Stomach (tissue), 9 donors: Measurements from ENCODE around the gene ELP4. TPM values are rescaled to one million over a fixed set of nuclear protein-coding genes. Genes with fewer than 3 reads are reported as not detected.

Source experiments
- DNase-seq, 2 donors: peaks; one replicate each; pipeline versions ENCODE4 v3.0.0 to v3.0.0-alpha.2; 2013 to 2019
- H3K27ac ChIP-seq, 5 donors: fragments of 200-600 bp in 4 of 5; sonication (generic) in 4 of 5; one replicate each; pipeline ENCODE4 v1.5.1; 2013 to 2019; ENCODE audit warnings: mild to moderate bottlenecking in 1 of 5, moderate library complexity in 1 of 5
- H3K27me3 ChIP-seq, 3 donors: fragments of 200-600 bp; sonication (generic); one replicate each; pipeline ENCODE4 v1.5.1; 2017 to 2019; ENCODE audit warnings: mixed run types in 1 of 3
- H3K36me3 ChIP-seq, 4 donors: fragments of 200-600 bp; sonication (generic); 1 replicate in 3 of 4; 2 replicates in 1 of 4; pipeline ENCODE4 v1.5.1; 2016 to 2019
- H3K4me1 ChIP-seq, 4 donors: fragments of 200-600 bp; sonication (generic); one replicate each; pipeline ENCODE4 v1.5.1; 2016 to 2019
- H3K4me3 ChIP-seq, 4 donors: fragments of 200-600 bp; sonication (generic) in 3 of 4; one replicate each; pipeline ENCODE4 v1.5.1; 2016 to 2019; ENCODE audit warnings: mild to moderate bottlenecking in 1 of 4
- H3K9me3 ChIP-seq, 4 donors: fragments of 200-600 bp; sonication (generic); one replicate each; pipeline ENCODE4 v1.5.1; 2016 to 2019
- CTCF ChIP-seq, 7 experiments: fragments of 450-650 bp in 4 of 7; fragments of 200-600 bp in 3 of 7; sonication (generic) in 3 of 7; IDR thresholded peaks; one replicate each; pipeline ENCODE4 v1.5.1; 2016 to 2019; ENCODE audit warnings: antibody characterized with exemption in 7 of 7, control low read depth in 2 of 7, mild to moderate bottlenecking in 1 of 7
- EP300 ChIP-seq: sonication (generic); formaldehyde crosslinking; IDR thresholded peaks from one replicate; pipeline ENCODE4 v1.6.1; 2017; ENCODE audit warnings: antibody characterized with exemption
- POLR2A ChIP-seq, 4 donors: fragments of 450-650 bp; IDR thresholded peaks; one replicate each; pipeline ENCODE4 v1.6.1; 2016; ENCODE audit warnings: antibody characterized with exemption in 4 of 4, control low read depth in 2 of 4, mild to moderate bottlenecking in 1 of 4, moderate library complexity in 1 of 4
- POLR2AphosphoS5 ChIP-seq, 3 donors: sonication (generic); formaldehyde crosslinking; IDR thresholded peaks; one replicate each; pipeline ENCODE4 v1.6.1; 2016; ENCODE audit warnings: antibody characterized with exemption in 3 of 3
- WGBS, 5 donors: extraction: QIAGEN DNeasy Blood & Tissue Kit in 3 of 5; methylation state at CpG; one replicate each; pipeline versions ENCODE4 v1.1.5 to v1.1.7; 2013 to 2018; 5-methylcytosine and 5-hydroxymethylcytosine counted together
- intact Hi-C: fragments of 100-400 bp; cut with DNase I; formaldehyde crosslinking; loops from one replicate; pipeline ENCODE4 v1.15.1; 2023; ENCODE audit warnings: low total_unique reads
- polyA plus RNA-seq, 3 donors: library from polyadenylated mRNA; stranded (reverse); fragments of 200-250 nt; gene quantifications; one replicate each; pipeline ENCODE4 v1.2.3, GENCODE V29; 2013
- total RNA-seq, 5 donors: library from RNA; depleted of rRNA; stranded (reverse); fragments of >200 nt; gene quantifications; one replicate each; pipeline versions ENCODE4 v1.1.0 to v1.2.3, GENCODE V29; 2014 to 2016
- donor health status: healthy with polysubstance abuse.
- donor health status: Bipolar disorder and iron deficiency.
- donor health status: healthy.

ELP4 gene
- total and polyA plus RNA-seq, 8 donors: 8.3 to 70.0 (median 20.9) TPM

- no peak overlapping the region for H3K4me3 ChIP-seq
Observed at GRCh38 chr11:31477528-31478222, 31.9 kb upstream of the ELP4 start.

GRCh38 chr11:31478223-31478590 lies 31.4 kb upstream of the ELP4 start:
- H3K27ac ChIP-seq: no peak overlapping the region
- intact Hi-C loops: no loop called here
- H3K9me3 ChIP-seq: no peaks in the 10 kb centered on the region
- H3K4me3 ChIP-seq: no peak overlapping the region
- H3K36me3 ChIP-seq: no peaks in the 10 kb centered on the region
- DNase-seq: no peak
- no peak for TF ChIP-seq POLR2A (IDR thresholded peaks at IDR 0.05)
- TF ChIP-seq POLR2AphosphoS5 (IDR thresholded peaks at IDR 0.05): no peak
- no peaks in the 10 kb centered on the region for H3K4me1 ChIP-seq
- H3K27me3 ChIP-seq: no peaks in the 10 kb centered on the region
- 60 to 74% (median 70%) methylated on average over 2 of the region's 2 CpGs for WGBS, 5 donors

More at GRCh38 chr11:31477528-31478222, 31.9 kb upstream of the ELP4 start:
- Histone ChIP-seq H3K36me3 (no peaks in the 10 kb centered on the region), H3K4me1 (no peaks in the 10 kb centered on the region), H3K9me3 (no peaks in the 10 kb centered on the region), H3K27me3 (no peaks in the 10 kb centered on the region), H3K27ac (no peak overlapping the region)
- intact Hi-C loops: no loop called here
- WGBS, 5 donors: 85 to 96% (median 89%) methylated on average over 6 of the region's 6 CpGs
- no peak for TF ChIP-seq POLR2A (IDR thresholded peaks at IDR 0.05)
- TF ChIP-seq EP300: no peak
- no peak for TF ChIP-seq CTCF (IDR thresholded peaks at IDR 0.05)
- no peak for TF ChIP-seq POLR2AphosphoS5 (IDR thresholded peaks at IDR 0.05)
- DNase-seq: no peak

- 92 to 97% (median 94%) methylated on average over 4 of the region's 4 CpGs for WGBS, 5 donors
- TF ChIP-seq POLR2A (IDR thresholded peaks at IDR 0.05) (no peak), POLR2AphosphoS5 (IDR thresholded peaks at IDR 0.05) (no peak), CTCF (IDR thresholded peaks at IDR 0.05) (no peak), EP300 (no peak)
- intact Hi-C loops: no loop called here
Observed at GRCh38 chr11:31479066-31479465, 30.5 kb upstream of the ELP4 start.

GRCh38 chr11:31480930-31481329 lies 28.6 kb upstream of the ELP4 start:
- Histone ChIP-seq H3K4me3 (no peak overlapping the region), H3K9me3 (no peaks in the 10 kb centered on the region), H3K27ac (no peak overlapping the region), H3K36me3 (no peaks in the 10 kb centered on the region), H3K27me3 (no peaks in the 10 kb centered on the region), H3K4me1 (no peaks in the 10 kb centered on the region)
- DNase-seq: peak in 1 of 2 donors; percentile 10
- WGBS, 5 donors: 93 to 100% (median 95%) methylated on average over 3 of the region's 3 CpGs
- TF ChIP-seq CTCF (IDR thresholded peaks at IDR 0.05) (no peak), POLR2A (IDR thresholded peaks at IDR 0.05) (no peak), POLR2AphosphoS5 (IDR thresholded peaks at IDR 0.05) (no peak), EP300 (no peak)
- intact Hi-C loops: no loop called here

More at GRCh38 chr11:31479066-31479465, 30.5 kb upstream of the ELP4 start:
- H3K9me3 ChIP-seq: no peaks in the 10 kb centered on the region
- no peaks in the 10 kb centered on the region for H3K36me3 ChIP-seq
- no peak overlapping the region for H3K27ac ChIP-seq
- H3K4me1 ChIP-seq: no peaks in the 10 kb centered on the region
- no peak for DNase-seq
- H3K4me3 ChIP-seq: no peak overlapping the region
- H3K27me3 ChIP-seq: no peaks in the 10 kb centered on the region

GRCh38 chr11:31484497-31484896 lies 25.1 kb upstream of the ELP4 start:
- no peaks in the 10 kb centered on the region for H3K27me3 ChIP-seq
- no peaks in the 10 kb centered on the region for H3K4me1 ChIP-seq
- no peak for DNase-seq
- no peak for TF ChIP-seq POLR2AphosphoS5 (IDR thresholded peaks at IDR 0.05)
- no peak for TF ChIP-seq POLR2A (IDR thresholded peaks at IDR 0.05)
- TF ChIP-seq EP300: no peak
- TF ChIP-seq CTCF (IDR thresholded peaks at IDR 0.05): no peak
- intact Hi-C loops: no loop called here
- WGBS, 5 donors: 81 to 84% (median 83%) methylated on average over 4 of the region's 4 CpGs
- H3K4me3 ChIP-seq: no peak overlapping the region
- no peak overlapping the region for H3K27ac ChIP-seq
- no peaks in the 10 kb centered on the region for H3K36me3 ChIP-seq
- no peaks in the 10 kb centered on the region for H3K9me3 ChIP-seq
